Measurements from ENCODE around the gene SLC26A4. TPM values are rescaled to one million over a fixed set of nuclear protein-coding genes. Genes with fewer than 3 reads are reported as not detected.

The SLC26A4 gene
- total RNA-seq: under 1 TPM; 0.08 to 0.94 (median 0.26) TPM
- polyA plus RNA-seq: under 1 TPM; 0.10 to 0.22 (median 0.13) TPM
- long read RNA-seq, donor 1: 0 reads
- long read RNA-seq, donor 2, partial matches to known transcripts: 0 of 1 reads
- long read RNA-seq, donor 2, other reads (novel, unspliced or antisense): 1 of 1 reads

- WGBS, 3 donors: 3 to 6% (median 6%) methylated on average over 37 of the region's 37 CpGs
- DNase-seq (peak in 1 of 2 donors; percentile 11), ATAC-seq (peak in 2 of 4 donors; percentile 23 to 27)
- Histone ChIP-seq H3K4me1 (peaks cover 10% of the 10 kb centered on the region), H3K36me3 (ENCODE audit: insufficient read depth in 1 of 2, low read depth in 1 of 2) (no peaks in the 10 kb centered on the region), H3K27ac (no peak within 1 kb of the TSS), H3K27me3 (ENCODE audit: insufficient read depth in 3 of 3, low read length in 2 of 3) (peaks cover 0 to 27% (median 6%) of the 10 kb centered on the region in 3 donors), H3K9me3 (no peaks in the 10 kb centered on the region), H3K4me3 (peak within 1 kb of the TSS; percentile 70)
- no peak for TF ChIP-seq CTCF (IDR thresholded peaks at IDR 0.05)
- intact Hi-C loops (cut with DNase I): no loop called here
These were observed at the start of gene SLC26A4 for GRCh38 chr7:107660381-107661080. TSS of gene SLC26A4 (plus strand) at chr7:107660828. CDS start at chr7:107661642, 814 bp downstream.

- H3K27ac ChIP-seq: no peak overlapping the region
- intact Hi-C loops (cut with DNase I): no loop called here
- H3K4me3 ChIP-seq: no peak overlapping the region
- TF ChIP-seq CTCF (IDR thresholded peaks at IDR 0.05): no peak
- ATAC-seq: no peak
- peaks cover 3 to 53% of the 10 kb centered on the region in 2 donors for H3K36me3 ChIP-seq (ENCODE audit: insufficient read depth in 1 of 2, low read depth in 1 of 2)
- H3K9me3 ChIP-seq: no peaks in the 10 kb centered on the region
- H3K27me3 ChIP-seq (ENCODE audit: insufficient read depth in 3 of 3, low read length in 2 of 3): no peaks in the 10 kb centered on the region
- no peak for DNase-seq
- peaks cover 28% of the 10 kb centered on the region for H3K4me1 ChIP-seq
- 88 to 94% (median 89%) methylated on average over 1 of the region's 1 CpG for WGBS, 3 donors
These were observed 47.2 kb upstream of the SLC26A4 start for GRCh38 chr7:107613439-107613838.

- ATAC-seq (no peak), DNase-seq (no peak)
- H3K4me1 ChIP-seq: peaks cover 28% of the 10 kb centered on the region
- TF ChIP-seq CTCF (IDR thresholded peaks at IDR 0.05): no peak
- H3K36me3 ChIP-seq (ENCODE audit: insufficient read depth in 1 of 2, low read depth in 1 of 2): peaks cover 3 to 57% of the 10 kb centered on the region in 2 donors
- no peaks in the 10 kb centered on the region for H3K9me3 ChIP-seq
- no peak overlapping the region for H3K27ac ChIP-seq
- H3K27me3 ChIP-seq (ENCODE audit: insufficient read depth in 3 of 3, low read length in 2 of 3): no peaks in the 10 kb centered on the region
- H3K4me3 ChIP-seq: no peak overlapping the region
- intact Hi-C loops (cut with DNase I): no loop called here
These were observed 46.7 kb upstream of the SLC26A4 start for GRCh38 chr7:107613948-107614347.

GRCh38 chr7:107614425-107614824, 46.2 kb upstream of the SLC26A4 start:
- DNase-seq (no peak), ATAC-seq (peak in 1 of 4 donors; percentile 32)
- no peak for TF ChIP-seq CTCF (IDR thresholded peaks at IDR 0.05)
- H3K27me3 ChIP-seq (ENCODE audit: insufficient read depth in 3 of 3, low read length in 2 of 3): no peaks in the 10 kb centered on the region
- H3K4me1 ChIP-seq: peaks cover 27% of the 10 kb centered on the region
- H3K27ac ChIP-seq: no peak overlapping the region
- H3K4me3 ChIP-seq: no peak overlapping the region
- peaks cover 3 to 61% of the 10 kb centered on the region in 2 donors for H3K36me3 ChIP-seq (ENCODE audit: insufficient read depth in 1 of 2, low read depth in 1 of 2)
- intact Hi-C loops (cut with DNase I): no loop called here
- H3K9me3 ChIP-seq: no peaks in the 10 kb centered on the region
